Esophagus squamous epithelium (tissue), 4 donors: Measurements from ENCODE around the gene RARA.

Source experiments
- POLR2A ChIP-seq, 4 donors: fragments of 450-650 bp; IDR thresholded peaks; one replicate each; pipeline ENCODE4 v1.6.1; 2017; ENCODE audit warnings: antibody characterized with exemption in 4 of 4, mild to moderate bottlenecking in 4 of 4, moderate library complexity in 3 of 4
- TF ChIP-seq, protein P1 (sequence below), 6 experiments: fragments of 450-650 bp in 4 of 6; fragments of 200-600 bp in 2 of 6; sonication (generic) in 2 of 6; IDR thresholded peaks; one replicate each; pipeline ENCODE4 v1.5.1; 2016 to 2019; ENCODE audit warnings: antibody characterized with exemption in 6 of 6, mild to moderate bottlenecking in 4 of 6, moderate library complexity in 4 of 6

DNA sequence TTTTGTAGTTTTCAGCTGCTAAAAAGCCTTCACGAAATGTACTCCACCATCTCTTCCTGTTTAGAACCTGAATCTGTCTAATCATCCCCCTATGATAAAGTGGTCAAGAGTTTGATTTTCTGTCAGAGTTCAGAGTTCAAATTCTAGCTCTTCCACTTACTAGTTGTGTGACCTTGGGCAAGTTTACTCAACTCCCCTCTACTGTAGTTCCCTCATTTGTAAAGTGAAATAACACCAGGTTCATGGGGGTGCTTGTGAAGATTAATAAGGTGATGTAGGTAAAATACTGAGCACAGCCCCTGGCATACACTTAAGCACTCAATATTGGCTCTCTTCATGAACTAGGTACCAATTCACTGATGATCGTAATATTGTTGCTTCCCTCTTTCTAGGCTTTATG, 22.5 kb upstream of the RARA start:
- TF ChIP-seq, protein P1, sequence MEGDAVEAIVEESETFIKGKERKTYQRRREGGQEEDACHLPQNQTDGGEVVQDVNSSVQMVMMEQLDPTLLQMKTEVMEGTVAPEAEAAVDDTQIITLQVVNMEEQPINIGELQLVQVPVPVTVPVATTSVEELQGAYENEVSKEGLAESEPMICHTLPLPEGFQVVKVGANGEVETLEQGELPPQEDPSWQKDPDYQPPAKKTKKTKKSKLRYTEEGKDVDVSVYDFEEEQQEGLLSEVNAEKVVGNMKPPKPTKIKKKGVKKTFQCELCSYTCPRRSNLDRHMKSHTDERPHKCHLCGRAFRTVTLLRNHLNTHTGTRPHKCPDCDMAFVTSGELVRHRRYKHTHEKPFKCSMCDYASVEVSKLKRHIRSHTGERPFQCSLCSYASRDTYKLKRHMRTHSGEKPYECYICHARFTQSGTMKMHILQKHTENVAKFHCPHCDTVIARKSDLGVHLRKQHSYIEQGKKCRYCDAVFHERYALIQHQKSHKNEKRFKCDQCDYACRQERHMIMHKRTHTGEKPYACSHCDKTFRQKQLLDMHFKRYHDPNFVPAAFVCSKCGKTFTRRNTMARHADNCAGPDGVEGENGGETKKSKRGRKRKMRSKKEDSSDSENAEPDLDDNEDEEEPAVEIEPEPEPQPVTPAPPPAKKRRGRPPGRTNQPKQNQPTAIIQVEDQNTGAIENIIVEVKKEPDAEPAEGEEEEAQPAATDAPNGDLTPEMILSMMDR (IDR thresholded peaks at IDR 0.05): no peak
- TF ChIP-seq POLR2A (IDR thresholded peaks at IDR 0.05): no peak
